Measurements from ENCODE around the gene NMS.
"Not testable (repeated sequence)": the region's sequence is repeated elsewhere in the genome, so short reads cannot be mapped to it uniquely, and the experiment has no call there.

The NMS gene

GRCh38 chr2:100470182-100470581 lies at the start of gene NMS:
Gene NMS (plus strand): TSS chr2:100470482. CDS start chr2:100470489, 7 bp downstream.
- DNase-seq (ENCODE audit: low spot score): no peak

- no peak for DNase-seq (ENCODE audit: low spot score)
Measured at GRCh38 chr2:100422320-100423055, 47.8 kb upstream of the NMS start.

GRCh38 chr2:100423631-100424030 lies 46.7 kb upstream of the NMS start:
- no peak for DNase-seq (ENCODE audit: low spot score)

- no peak for DNase-seq (ENCODE audit: low spot score)
Measured at GRCh38 chr2:100424277-100424875, 45.9 kb upstream of the NMS start.

GRCh38 chr2:100425107-100425506 lies 45.2 kb upstream of the NMS start:
- no peak for DNase-seq (ENCODE audit: low spot score)

- DNase-seq (ENCODE audit: low spot score): no peak
Measured at GRCh38 chr2:100425573-100426383, 44.5 kb upstream of the NMS start.

GRCh38 chr2:100426384-100426720 lies 43.9 kb upstream of the NMS start:
- DNase-seq (ENCODE audit: low spot score): no peak

- DNase-seq (ENCODE audit: low spot score): no peak
Measured at GRCh38 chr2:100427111-100427510, 43.2 kb upstream of the NMS start.

GRCh38 chr2:100427627-100428258 lies 42.5 kb upstream of the NMS start:
- DNase-seq (ENCODE audit: low spot score): peak; percentile 54

GRCh38 chr2:100429726-100430125 lies 40.6 kb upstream of the NMS start:
- no peak for DNase-seq (ENCODE audit: low spot score)

- DNase-seq (ENCODE audit: low spot score): no peak
Measured at GRCh38 chr2:100437751-100438150, 32.5 kb upstream of the NMS start.

- no peak for DNase-seq (ENCODE audit: low spot score)
Measured at GRCh38 chr2:100446696-100447095, 23.6 kb upstream of the NMS start.

- DNase-seq (ENCODE audit: low spot score): no peak
Measured at GRCh38 chr2:100451092-100451491, 19.2 kb upstream of the NMS start.

- DNase-seq (ENCODE audit: low spot score): no peak
Measured at GRCh38 chr2:100451734-100452133, 18.5 kb upstream of the NMS start.

GRCh38 chr2:100453853-100454252 lies 16.4 kb upstream of the NMS start:
- no peak for DNase-seq (ENCODE audit: low spot score)

GRCh38 chr2:100456357-100456756 lies 13.9 kb upstream of the NMS start:
- not testable (repeated sequence) for DNase-seq (ENCODE audit: low spot score)

- no peak for DNase-seq (ENCODE audit: low spot score)
Measured at GRCh38 chr2:100460904-100461530, 9.3 kb upstream of the NMS start.

- DNase-seq (ENCODE audit: low spot score): no peak
Measured at GRCh38 chr2:100470898-100471514, 724 bp downstream of the NMS start.

GRCh38 chr2:100476606-100477005 lies 6.3 kb downstream of the NMS start:
- no peak for DNase-seq (ENCODE audit: low spot score)

GRCh38 chr2:100482741-100483140 lies 12.5 kb downstream of the NMS start:
- DNase-seq (ENCODE audit: low spot score): no peak

- no peak for DNase-seq (ENCODE audit: low spot score)
Measured at GRCh38 chr2:100483895-100484294, 13.6 kb downstream of the NMS start.

GRCh38 chr2:100484390-100484789 lies 14.1 kb downstream of the NMS start:
- no peak for DNase-seq (ENCODE audit: low spot score)
